CD4-positive, CD25-positive, alpha-beta regulatory T cell (primary cell): ENCODE measurements around the gene GPT2. TPM values are rescaled to one million over a fixed set of nuclear protein-coding genes. Genes with fewer than 3 reads are reported as not detected.

Source experiments
- ATAC-seq, 2 donors: fragments of 150-1000 bp; cut with Tn5 transposase; one replicate each; pipeline ENCODE4 v1.10.0; 2021; ENCODE audit warnings: low read depth in 2 of 2, moderate number of reproducible peaks in 2 of 2, moderate library complexity in 1 of 2
- DNase-seq, 3 donors: peaks; one replicate each; pipeline versions ENCODE4 v3.0.0 to v3.0.0-alpha.2; 2012 to 2022; ENCODE audit warnings: mixed read lengths in 1 of 3
- H3K27ac ChIP-seq: one replicate; pipeline ENCODE4 v1.7.0; 2013; ENCODE audit warnings: mild to moderate bottlenecking, low read length; ENCODE audit not compliant: insufficient read depth, poor library complexity, severe bottlenecking
- H3K27me3 ChIP-seq: one replicate; pipeline ENCODE4 v1.7.0; 2013; ENCODE audit warnings: low read length; ENCODE audit not compliant: control insufficient read depth, insufficient read depth
- H3K36me3 ChIP-seq: one replicate; pipeline ENCODE4 v1.7.0; 2013; ENCODE audit warnings: mild to moderate bottlenecking, low read length, moderate library complexity; ENCODE audit not compliant: control insufficient read depth, insufficient read depth
- H3K4me1 ChIP-seq: 2 replicates; pipeline ENCODE4 v1.7.0; 2013; ENCODE audit warnings: mild to moderate bottlenecking, low read length; ENCODE audit not compliant: insufficient read depth, control insufficient read depth, poor library complexity, severe bottlenecking
- H3K4me3 ChIP-seq: one replicate; pipeline ENCODE4 v1.7.0; 2013; ENCODE audit warnings: low read depth, mild to moderate bottlenecking, low read length, moderate library complexity
- H3K9me3 ChIP-seq, 2 experiments: 1 replicate in 1 of 2; 2 replicates in 1 of 2; pipeline ENCODE4 v1.7.0; 2013; ENCODE audit warnings: low read length in 2 of 2, mild to moderate bottlenecking in 1 of 2, moderate library complexity in 1 of 2; ENCODE audit not compliant: control insufficient read depth in 2 of 2
- H3K27ac Mint-ChIP-seq, 3 donors: one replicate each; pipeline ENCODE4 v1.8.0; 2020 to 2022; ENCODE audit warnings: mild to moderate bottlenecking in 3 of 3, mixed read lengths in 3 of 3, moderate library complexity in 2 of 3
- H3K27me3 Mint-ChIP-seq: one replicate; pipeline ENCODE4 v1.8.0; 2022; ENCODE audit warnings: mild to moderate bottlenecking, mixed read lengths
- H3K36me3 Mint-ChIP-seq: one replicate; pipeline ENCODE4 v1.8.0; 2020; ENCODE audit warnings: mixed read lengths
- H3K4me1 Mint-ChIP-seq, 4 donors: one replicate each; pipeline ENCODE4 v1.8.0; 2020 to 2022; ENCODE audit warnings: mixed read lengths in 4 of 4, mild to moderate bottlenecking in 1 of 4
- H3K4me3 Mint-ChIP-seq, 4 donors: one replicate each; pipeline ENCODE4 v1.8.0; 2020 to 2022; ENCODE audit warnings: mild to moderate bottlenecking in 4 of 4, mixed read lengths in 4 of 4, moderate library complexity in 3 of 4
- H3K9me3 Mint-ChIP-seq, 7 donors: one replicate each; pipeline ENCODE4 v1.8.0; 2020 to 2022; ENCODE audit warnings: mixed read lengths in 7 of 7, mild to moderate bottlenecking in 3 of 7, moderate library complexity in 2 of 7
- polyA plus RNA-seq, 4 donors: library from polyadenylated mRNA; unstranded; fragments of 300-500 nt; fragmentation: Illumina TruSeq; gene quantifications; one replicate each; pipeline ENCODE4 v1.2.3, GENCODE V29; 2021
- total RNA-seq: library from RNA; stranded (reverse); gene quantifications from one replicate; pipeline ENCODE4 v1.2.3, GENCODE V29; 2022

Gene GPT2
- total and polyA plus RNA-seq, 5 donors from 2014 or later = 0.33 to 0.81 (median 0.39) TPM

GRCh38 chr16:46914556-46915201 is 30.5 kb downstream of the GPT2 start:
- no peak overlapping the region for H3K4me3 ChIP-seq
- ATAC-seq (no peak), DNase-seq (no peak)
- Mint-ChIP-seq H3K4me1 (peaks cover 4 to 8% (median 6%) of the 10 kb centered on the region in 4 donors), H3K36me3 (no peaks in the 10 kb centered on the region), H3K9me3 (no peaks in the 10 kb centered on the region), H3K27ac (no peak overlapping the region), H3K4me3 (no peak overlapping the region), H3K27me3 (peaks cover 4% of the 10 kb centered on the region)
- no peaks in the 10 kb centered on the region for H3K36me3 ChIP-seq
- H3K27me3 ChIP-seq = no peaks in the 10 kb centered on the region
- H3K4me1 ChIP-seq = no peaks in the 10 kb centered on the region
- H3K9me3 ChIP-seq = no peaks in the 10 kb centered on the region
- H3K27ac ChIP-seq = no peak overlapping the region

GRCh38 chr16:46915483-46916025 is 31.4 kb downstream of the GPT2 start:
- peaks cover 4% of the 10 kb centered on the region for H3K27me3 Mint-ChIP-seq
- Histone ChIP-seq H3K27me3 (no peaks in the 10 kb centered on the region), H3K27ac (no peak overlapping the region), H3K36me3 (no peaks in the 10 kb centered on the region), H3K4me1 (no peaks in the 10 kb centered on the region), H3K4me3 (no peak overlapping the region), H3K9me3 (no peaks in the 10 kb centered on the region)
- H3K4me1 Mint-ChIP-seq = peaks cover 4 to 8% (median 6%) of the 10 kb centered on the region in 4 donors
- ATAC-seq (no peak), DNase-seq (no peak)
- H3K9me3 Mint-ChIP-seq = no peaks in the 10 kb centered on the region
- no peaks in the 10 kb centered on the region for H3K36me3 Mint-ChIP-seq
- no peak overlapping the region for H3K4me3 Mint-ChIP-seq
- H3K27ac Mint-ChIP-seq = no peak overlapping the region

- H3K9me3 Mint-ChIP-seq = no peaks in the 10 kb centered on the region
- Histone ChIP-seq H3K4me3 (no peak overlapping the region), H3K9me3 (no peaks in the 10 kb centered on the region), H3K4me1 (no peaks in the 10 kb centered on the region), H3K27me3 (no peaks in the 10 kb centered on the region), H3K36me3 (no peaks in the 10 kb centered on the region), H3K27ac (no peak overlapping the region)
- H3K4me1 Mint-ChIP-seq = no peaks in the 10 kb centered on the region
- no peak overlapping the region for H3K27ac Mint-ChIP-seq
- no peaks in the 10 kb centered on the region for H3K36me3 Mint-ChIP-seq
- H3K27me3 Mint-ChIP-seq = no peaks in the 10 kb centered on the region
- no peak overlapping the region for H3K4me3 Mint-ChIP-seq
- ATAC-seq = no peak
- no peak for DNase-seq
These were observed 32.8 kb downstream of the GPT2 start for GRCh38 chr16:46916980-46917379.

- ATAC-seq (no peak), DNase-seq (no peak)
- H3K27me3 ChIP-seq = no peaks in the 10 kb centered on the region
- no peaks in the 10 kb centered on the region for H3K36me3 ChIP-seq
- no peak overlapping the region for H3K4me3 ChIP-seq
- H3K27ac Mint-ChIP-seq = no peak overlapping the region
- no peak overlapping the region for H3K4me3 Mint-ChIP-seq
- H3K9me3 ChIP-seq = no peaks in the 10 kb centered on the region
- no peak overlapping the region for H3K27ac ChIP-seq
- no peaks in the 10 kb centered on the region for H3K9me3 Mint-ChIP-seq
- no peaks in the 10 kb centered on the region for H3K4me1 ChIP-seq
- no peaks in the 10 kb centered on the region for H3K4me1 Mint-ChIP-seq
- H3K36me3 Mint-ChIP-seq = no peaks in the 10 kb centered on the region
- H3K27me3 Mint-ChIP-seq = no peaks in the 10 kb centered on the region
These were observed 34.2 kb downstream of the GPT2 start for GRCh38 chr16:46918400-46918799.

- H3K4me1 Mint-ChIP-seq = no peaks in the 10 kb centered on the region
- H3K4me3 Mint-ChIP-seq = no peak overlapping the region
- H3K27ac Mint-ChIP-seq = peak overlapping the region in 2 of 3 donors; percentile 8 to 19
- H3K27ac ChIP-seq = no peak overlapping the region
- H3K4me3 ChIP-seq = no peak overlapping the region
- no peak for DNase-seq
- H3K9me3 ChIP-seq = no peaks in the 10 kb centered on the region
- H3K4me1 ChIP-seq = no peaks in the 10 kb centered on the region
- no peaks in the 10 kb centered on the region for H3K27me3 Mint-ChIP-seq
- H3K27me3 ChIP-seq = no peaks in the 10 kb centered on the region
- H3K36me3 ChIP-seq = no peaks in the 10 kb centered on the region
- no peak for ATAC-seq
- no peaks in the 10 kb centered on the region for H3K9me3 Mint-ChIP-seq
- no peaks in the 10 kb centered on the region for H3K36me3 Mint-ChIP-seq
These were observed 35.0 kb downstream of the GPT2 start for GRCh38 chr16:46918905-46919792.

- H3K27me3 ChIP-seq = no peaks in the 10 kb centered on the region
- no peak for ATAC-seq
- Mint-ChIP-seq H3K4me1 (no peaks in the 10 kb centered on the region), H3K27me3 (no peaks in the 10 kb centered on the region), H3K9me3 (no peaks in the 10 kb centered on the region), H3K36me3 (no peaks in the 10 kb centered on the region), H3K27ac (peak overlapping the region in 1 of 3 donors; percentile 59), H3K4me3 (no peak overlapping the region)
- no peaks in the 10 kb centered on the region for H3K4me1 ChIP-seq
- no peaks in the 10 kb centered on the region for H3K9me3 ChIP-seq
- no peak overlapping the region for H3K27ac ChIP-seq
- no peaks in the 10 kb centered on the region for H3K36me3 ChIP-seq
- no peak overlapping the region for H3K4me3 ChIP-seq
- no peak for DNase-seq
These were observed 36.4 kb downstream of the GPT2 start for GRCh38 chr16:46920402-46921068.

GRCh38 chr16:46922239-46922638 is 38.1 kb downstream of the GPT2 start:
- Mint-ChIP-seq H3K27me3 (no peaks in the 10 kb centered on the region), H3K9me3 (no peaks in the 10 kb centered on the region), H3K27ac (peak overlapping the region in 1 of 3 donors; percentile 60), H3K4me3 (no peak overlapping the region), H3K4me1 (no peaks in the 10 kb centered on the region), H3K36me3 (no peaks in the 10 kb centered on the region)
- Histone ChIP-seq H3K36me3 (no peaks in the 10 kb centered on the region), H3K27ac (no peak overlapping the region), H3K4me1 (no peaks in the 10 kb centered on the region), H3K9me3 (no peaks in the 10 kb centered on the region), H3K27me3 (no peaks in the 10 kb centered on the region), H3K4me3 (no peak overlapping the region)
- DNase-seq (no peak), ATAC-seq (no peak)
